ENCODE data around the gene TEX51.

DNA sequence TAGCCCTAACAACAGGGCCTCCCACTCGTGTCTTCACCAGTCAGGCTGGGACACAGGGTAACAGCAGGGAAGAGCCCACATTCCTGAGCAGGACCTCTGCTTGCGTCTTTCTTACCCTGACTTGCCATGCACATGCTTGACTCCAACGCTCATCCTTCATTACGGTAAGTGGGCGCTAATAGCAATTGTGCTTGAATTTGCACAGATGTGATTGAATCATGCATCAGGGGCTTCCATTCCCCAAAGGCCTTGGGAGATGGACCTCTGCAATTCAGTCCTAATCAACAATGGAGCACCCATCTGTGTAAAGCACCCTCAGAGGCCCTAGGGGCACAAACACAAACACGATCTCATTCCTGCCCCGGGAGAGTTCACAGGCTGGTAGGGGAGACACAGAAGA, 13.5 kb downstream of the TEX51 start:
- no peak for TF ChIP-seq GATA2 (IDR thresholded peaks at IDR 0.05; ENCODE audit: low read depth, low read length)
- TF ChIP-seq GATA3 (IDR thresholded peaks at IDR 0.05; ENCODE audit: low read depth, low read length): no peak
